Sigmoid colon (tissue), 7 donors: Measurements from ENCODE around the gene LCN1. TPM values are rescaled to one million over a fixed set of nuclear protein-coding genes. Genes with fewer than 3 reads are reported as not detected.
A peak's percentile ranks its signal among the peaks of the same experiment; 100 is the strongest.

Source experiments
- DNase-seq: peaks from one replicate; pipeline ENCODE4 v3.0.0-alpha.2; 2019
- H3K27ac ChIP-seq, 4 donors: fragments of 200-600 bp; sonication (generic); one replicate each; pipeline ENCODE4 v1.5.1; 2016 to 2019; ENCODE audit warnings: mild to moderate bottlenecking in 1 of 4
- H3K27me3 ChIP-seq, 3 donors: fragments of 200-600 bp; sonication (generic); one replicate each; pipeline ENCODE4 v1.5.1; 2019; ENCODE audit warnings: mild to moderate bottlenecking in 1 of 3
- H3K36me3 ChIP-seq, 4 donors: fragments of 200-600 bp; sonication (generic); one replicate each; pipeline ENCODE4 v1.5.1; 2016 to 2019
- H3K4me1 ChIP-seq, 4 donors: fragments of 200-600 bp; sonication (generic); one replicate each; pipeline ENCODE4 v1.5.1; 2017 to 2019
- H3K4me3 ChIP-seq, 4 donors: fragments of 200-600 bp; sonication (generic); one replicate each; pipeline ENCODE4 v1.5.1; 2017 to 2019; ENCODE audit warnings: mild to moderate bottlenecking in 2 of 4, moderate library complexity in 1 of 4
- H3K9me3 ChIP-seq, 4 donors: fragments of 200-600 bp in 3 of 4; sonication (generic) in 3 of 4; one replicate each; pipeline versions ENCODE4 v1.5.1 to v1.6.1; 2013 to 2019
- EP300 ChIP-seq, 4 donors: sonication (generic); formaldehyde crosslinking; IDR thresholded peaks; one replicate each; pipeline ENCODE4 v1.6.1; 2017; ENCODE audit warnings: antibody characterized with exemption in 4 of 4
- POLR2A ChIP-seq, 2 donors: fragments of 450-650 bp; IDR thresholded peaks; one replicate each; pipeline ENCODE4 v1.6.1; 2016; ENCODE audit warnings: antibody characterized with exemption in 2 of 2, mild to moderate bottlenecking in 2 of 2, moderate library complexity in 2 of 2
- POLR2AphosphoS5 ChIP-seq, 4 donors: sonication (generic); formaldehyde crosslinking; IDR thresholded peaks; one replicate each; pipeline ENCODE4 v1.6.1; 2017; ENCODE audit warnings: antibody characterized with exemption in 4 of 4
- WGBS, 2 donors: extraction: QIAGEN DNeasy Blood & Tissue Kit; methylation state at CpG; one replicate each; pipeline ENCODE4 v1.1.7; 2013; 5-methylcytosine and 5-hydroxymethylcytosine counted together
- intact Hi-C: fragments of 100-400 bp; cut with DNase I; formaldehyde crosslinking; loops from one replicate; pipeline ENCODE4 v1.15.1; 2023
- polyA plus RNA-seq, 3 donors: library from polyadenylated mRNA; stranded (reverse); fragments of 200-250 nt; gene quantifications; one replicate each; pipeline ENCODE4 v1.2.3, GENCODE V29; 2013
- total RNA-seq, 4 donors: library from RNA; depleted of rRNA; stranded (reverse); fragments of >200 nt; gene quantifications; one replicate each; pipeline ENCODE4 v1.1.0, GENCODE V29; 2016
- TF ChIP-seq, protein P1 (sequence below), 4 experiments: fragments of 450-650 bp in 3 of 4; fragments of 200-600 bp in 1 of 4; IDR thresholded peaks; one replicate each; pipeline ENCODE4 v1.5.1; 2016 to 2019; ENCODE audit warnings: antibody characterized with exemption in 4 of 4, mild to moderate bottlenecking in 3 of 4, moderate library complexity in 2 of 4
- donor health status: healthy with polysubstance abuse.
- donor health status: Bipolar disorder and iron deficiency.
- donor health status: healthy.

Gene LCN1
- total and polyA plus RNA-seq, 7 donors, result 0.10 TPM; not detected in 6

DNA sequence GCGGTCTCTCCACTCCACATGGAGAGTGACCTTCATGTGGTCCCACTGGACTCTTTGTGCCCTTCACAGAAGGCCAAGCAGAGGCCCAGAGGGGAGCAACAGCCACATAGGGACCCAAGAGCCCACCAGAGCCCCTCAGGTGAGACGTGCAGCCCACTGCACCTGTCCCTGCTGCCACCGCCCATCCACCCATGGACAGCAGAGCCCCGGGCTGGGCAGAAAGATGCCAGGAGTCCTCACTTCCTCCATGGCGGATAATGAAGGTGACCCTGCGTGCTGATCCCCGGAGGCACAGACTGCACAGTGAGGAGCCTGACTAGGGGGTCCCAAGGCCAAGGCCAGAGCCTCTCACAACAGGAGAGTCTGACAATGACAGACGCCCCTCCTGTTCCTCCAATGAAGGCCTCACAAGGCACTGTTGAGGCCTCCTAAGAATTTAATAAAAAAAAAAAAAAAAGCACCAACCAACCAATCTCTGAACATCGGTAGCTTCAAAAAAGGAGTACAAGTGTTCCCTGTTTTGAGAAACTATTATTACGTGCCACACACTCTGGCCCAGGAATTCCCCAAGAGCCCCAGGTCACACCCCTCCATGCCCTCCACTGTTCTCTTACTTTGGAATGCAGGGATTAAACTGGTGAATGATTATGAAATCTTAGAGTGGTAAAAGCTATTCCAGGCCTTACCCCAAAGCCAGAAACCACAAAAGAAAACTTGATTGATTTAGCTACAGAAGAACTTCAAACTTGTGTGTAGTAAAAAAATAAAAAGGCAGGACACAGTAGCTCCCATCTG, 44.5 kb upstream of the LCN1 start:
- no peaks in the 10 kb centered on the region for H3K9me3 ChIP-seq
- 84 to 89% methylated on average over 10 of the region's 10 CpGs for WGBS, 2 donors

DNA sequence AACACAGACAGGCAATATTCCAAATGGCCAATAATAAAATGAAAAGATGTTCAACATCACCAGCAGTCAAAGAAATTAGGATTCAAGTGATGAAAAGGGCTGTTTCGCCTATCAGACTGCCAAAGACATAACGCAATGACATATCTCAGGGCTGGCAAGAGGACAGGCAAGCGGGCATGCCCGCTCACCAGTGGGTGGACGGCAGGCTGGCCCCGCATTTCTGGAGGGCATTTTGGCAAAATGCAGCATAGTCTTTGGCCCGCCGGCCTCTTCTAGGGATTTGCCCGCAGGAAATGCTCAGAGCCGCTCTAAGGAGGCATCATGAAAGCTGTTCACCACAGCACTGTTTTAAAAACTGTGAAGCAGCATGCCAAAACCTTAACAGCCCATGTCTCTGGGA, 43.0 kb upstream of the LCN1 start:
- no peak for TF ChIP-seq POLR2A (IDR thresholded peaks at IDR 0.05)
- Histone ChIP-seq H3K27me3 (no peaks in the 10 kb centered on the region), H3K9me3 (no peaks in the 10 kb centered on the region), H3K36me3 (no peaks in the 10 kb centered on the region), H3K4me1 (peaks cover 0 to 20% (median 13%) of the 10 kb centered on the region in 4 donors), H3K4me3 (no peak overlapping the region), H3K27ac (peak overlapping the region in 2 of 4 donors; percentile 70 to 80)
- intact Hi-C loops, result no loop called here
- no peak for DNase-seq
- 84 to 91% methylated on average over 10 of the region's 10 CpGs for WGBS, 2 donors

More for the DNA sequence above, 44.5 kb upstream of the LCN1 start:
- Histone ChIP-seq H3K27me3 (no peaks in the 10 kb centered on the region), H3K27ac (no peak overlapping the region), H3K4me3 (no peak overlapping the region), H3K36me3 (no peaks in the 10 kb centered on the region), H3K4me1 (peaks cover 0 to 20% (median 13%) of the 10 kb centered on the region in 4 donors)
- no peak for TF ChIP-seq POLR2AphosphoS5 (IDR thresholded peaks at IDR 0.05)
- TF ChIP-seq EP300 (IDR thresholded peaks at IDR 0.05), result no peak
- TF ChIP-seq, protein P1, sequence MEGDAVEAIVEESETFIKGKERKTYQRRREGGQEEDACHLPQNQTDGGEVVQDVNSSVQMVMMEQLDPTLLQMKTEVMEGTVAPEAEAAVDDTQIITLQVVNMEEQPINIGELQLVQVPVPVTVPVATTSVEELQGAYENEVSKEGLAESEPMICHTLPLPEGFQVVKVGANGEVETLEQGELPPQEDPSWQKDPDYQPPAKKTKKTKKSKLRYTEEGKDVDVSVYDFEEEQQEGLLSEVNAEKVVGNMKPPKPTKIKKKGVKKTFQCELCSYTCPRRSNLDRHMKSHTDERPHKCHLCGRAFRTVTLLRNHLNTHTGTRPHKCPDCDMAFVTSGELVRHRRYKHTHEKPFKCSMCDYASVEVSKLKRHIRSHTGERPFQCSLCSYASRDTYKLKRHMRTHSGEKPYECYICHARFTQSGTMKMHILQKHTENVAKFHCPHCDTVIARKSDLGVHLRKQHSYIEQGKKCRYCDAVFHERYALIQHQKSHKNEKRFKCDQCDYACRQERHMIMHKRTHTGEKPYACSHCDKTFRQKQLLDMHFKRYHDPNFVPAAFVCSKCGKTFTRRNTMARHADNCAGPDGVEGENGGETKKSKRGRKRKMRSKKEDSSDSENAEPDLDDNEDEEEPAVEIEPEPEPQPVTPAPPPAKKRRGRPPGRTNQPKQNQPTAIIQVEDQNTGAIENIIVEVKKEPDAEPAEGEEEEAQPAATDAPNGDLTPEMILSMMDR (IDR thresholded peaks at IDR 0.05), result no peak
- no peak for TF ChIP-seq POLR2A (IDR thresholded peaks at IDR 0.05)
- no peak for DNase-seq
- intact Hi-C loops, result no loop called here

DNA sequence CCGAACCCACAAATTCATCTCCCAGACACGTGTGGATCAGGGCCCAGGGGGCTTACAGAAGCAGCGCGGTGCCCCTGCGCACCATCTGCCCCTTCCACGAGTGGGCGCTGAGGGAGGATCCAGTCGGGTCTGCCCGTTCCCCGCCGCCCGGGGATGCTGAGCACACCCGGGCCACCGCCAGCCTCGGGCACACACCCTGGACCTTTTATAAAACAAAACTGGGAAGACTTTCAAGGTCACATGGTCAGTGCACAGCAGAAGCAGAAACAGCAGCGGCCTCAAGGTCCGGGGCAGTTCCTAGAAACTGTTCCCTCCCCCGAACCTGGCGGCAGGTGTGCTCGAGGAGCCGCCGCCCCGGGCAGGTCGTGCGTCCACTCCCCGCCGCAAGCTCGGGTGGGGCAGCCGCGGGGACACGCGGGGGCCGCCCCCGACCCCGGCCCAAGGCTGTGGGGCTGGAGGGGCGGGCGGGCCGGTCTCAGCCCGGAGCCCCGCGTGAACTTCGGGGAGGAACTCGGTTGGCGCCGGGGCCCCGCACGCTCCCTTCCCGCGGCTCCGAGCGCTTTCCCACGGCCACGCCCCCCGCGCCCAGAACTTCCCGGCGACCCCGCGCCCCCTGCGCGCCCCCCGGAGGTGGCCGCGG, 42.3 kb upstream of the LCN1 start:
- Histone ChIP-seq H3K4me3 (peak overlapping the region; percentile 30 to 86 (median 76)), H3K27ac (peak overlapping the region; percentile 70 to 80 (median 72)), H3K4me1 (peaks cover 0 to 20% (median 13%) of the 10 kb centered on the region in 4 donors), H3K36me3 (peaks cover 0 to 6% (median under 1%) of the 10 kb centered on the region in 4 donors), H3K27me3 (no peaks in the 10 kb centered on the region), H3K9me3 (no peaks in the 10 kb centered on the region)
- WGBS, 2 donors, result 1 to 3% methylated on average over 64 of the region's 64 CpGs
- intact Hi-C loops, result no loop called here
- peak; percentile 73 for DNase-seq
- TF ChIP-seq EP300 (IDR thresholded peaks at IDR 0.05) (no peak), POLR2AphosphoS5 (IDR thresholded peaks at IDR 0.05) (peak in 2 of 4 donors; percentile 43 to 47)

DNA sequence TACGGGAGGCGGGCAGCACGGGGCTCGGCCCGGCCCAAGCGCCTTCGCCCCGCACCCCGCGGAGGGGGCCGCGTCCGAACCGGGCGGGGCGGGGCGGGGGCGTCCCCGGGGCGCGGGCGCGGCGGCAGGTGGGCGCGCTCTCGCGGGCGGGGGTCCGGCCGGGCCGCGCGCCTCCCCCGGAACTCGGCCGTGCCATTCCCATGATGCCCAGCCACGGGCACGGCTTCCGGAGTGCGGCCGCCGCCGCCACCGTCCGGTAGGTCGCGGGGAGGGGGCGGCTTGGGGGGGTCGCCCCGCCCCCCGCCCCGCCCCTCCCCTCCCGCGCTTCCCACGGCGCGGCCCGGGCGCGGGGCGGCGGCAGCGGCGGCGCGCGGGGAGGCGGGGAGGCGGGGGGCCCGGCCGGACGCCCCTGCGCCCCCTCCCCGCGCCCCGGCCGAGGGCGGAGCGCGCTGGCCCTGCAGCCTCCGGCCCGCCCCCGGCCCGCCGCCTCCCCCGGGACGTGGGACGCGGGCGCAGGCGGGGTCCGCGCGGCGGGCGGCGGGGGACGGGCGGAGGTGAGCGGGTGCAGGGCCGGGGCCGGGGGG, 41.7 kb upstream of the LCN1 start, which contains the start of gene PPP1R26:
Gene PPP1R26 (plus strand): TSS at position 314 of the 584 bp plus-strand sequence. CDS start 4,729 bp downstream, outside the sequence.
- Histone ChIP-seq H3K27ac (peak within 1 kb of the TSS; percentile 70 to 80 (median 72)), H3K36me3 (peaks cover 0 to 12% (median 7%) of the 10 kb centered on the region in 4 donors), H3K4me1 (peaks cover 0 to 20% (median 13%) of the 10 kb centered on the region in 4 donors), H3K27me3 (no peaks in the 10 kb centered on the region), H3K9me3 (no peaks in the 10 kb centered on the region), H3K4me3 (peak within 1 kb of the TSS; percentile 54 to 86 (median 76))
- intact Hi-C loops, result loop anchor here (2.0 kb wide), 1 partner anchor 19 kb away; a partner anchor contains a TSS
- no peak for TF ChIP-seq EP300 (IDR thresholded peaks at IDR 0.05)
- TF ChIP-seq, protein P1 (IDR thresholded peaks at IDR 0.05), result no peak
- no peak for TF ChIP-seq POLR2AphosphoS5 (IDR thresholded peaks at IDR 0.05)
- TF ChIP-seq POLR2A (IDR thresholded peaks at IDR 0.05), result no peak
- DNase-seq, result no peak
- 1% methylated on average over 102 to 103 of the region's 103 CpGs for WGBS, 2 donors

DNA sequence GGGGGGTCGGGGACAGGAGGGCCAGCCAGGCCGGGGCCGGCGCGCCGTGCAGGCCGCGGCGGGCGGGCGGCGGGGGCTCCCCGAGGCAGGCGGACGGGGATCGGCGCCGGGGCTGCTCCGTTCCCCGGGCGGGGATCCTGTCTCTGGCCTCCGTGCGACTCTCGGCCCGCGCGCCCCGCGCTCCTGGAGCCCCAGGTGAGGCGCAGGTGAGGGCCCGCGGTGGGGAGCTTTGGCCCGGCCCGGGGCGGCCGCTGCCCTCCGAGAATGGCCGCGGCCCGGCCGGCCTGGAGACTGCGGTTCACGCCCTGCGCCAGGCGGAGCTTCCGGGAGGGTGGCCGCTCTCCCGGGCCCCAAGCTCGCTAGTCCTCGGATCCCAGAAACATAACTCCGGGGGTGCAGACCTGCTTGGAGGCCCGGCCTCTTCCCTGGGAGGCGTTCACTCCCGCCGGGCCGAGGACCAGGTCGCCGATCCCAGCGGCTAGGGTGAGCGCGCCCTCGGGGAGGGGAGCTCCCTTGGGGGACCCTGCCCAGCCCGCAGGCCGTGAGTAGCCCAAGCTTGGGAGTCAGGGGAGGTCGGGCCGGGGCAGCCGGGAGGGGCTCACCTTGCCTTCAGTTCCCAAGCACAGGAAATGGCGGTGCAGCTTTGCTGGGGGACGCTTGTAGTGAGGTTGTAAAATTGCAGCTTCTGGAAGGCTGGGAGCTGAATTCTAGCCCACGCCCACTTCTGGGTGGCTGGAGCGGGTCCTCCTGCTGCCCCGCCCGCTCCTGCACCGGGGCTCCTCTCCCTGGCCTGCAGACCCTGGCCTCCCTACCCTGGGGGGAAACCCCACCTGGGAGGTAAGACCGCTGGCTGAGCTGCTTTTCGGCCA, 40.9 kb upstream of the LCN1 start:
- no peak for TF ChIP-seq POLR2AphosphoS5 (IDR thresholded peaks at IDR 0.05)
- TF ChIP-seq, protein P1 (IDR thresholded peaks at IDR 0.05), result no peak
- no peak for TF ChIP-seq EP300 (IDR thresholded peaks at IDR 0.05)
- no peak for TF ChIP-seq POLR2A (IDR thresholded peaks at IDR 0.05)
- Histone ChIP-seq H3K27ac (peak overlapping the region; percentile 40 to 71 (median 54)), H3K36me3 (peaks cover 5 to 20% (median 14%) of the 10 kb centered on the region in 4 donors), H3K4me1 (peaks cover 0 to 20% (median 13%) of the 10 kb centered on the region in 4 donors), H3K4me3 (peak overlapping the region; percentile 54 to 86 (median 76)), H3K27me3 (no peaks in the 10 kb centered on the region), H3K9me3 (no peaks in the 10 kb centered on the region)
- no peak for DNase-seq
- intact Hi-C loops, result loop anchor here (2.0 kb wide), 1 partner anchor 18 kb away; a partner anchor contains a TSS
- 1% methylated on average over 76 of the region's 76 CpGs for WGBS, 2 donors
